Kidney (tissue), 14 donors: Measurements from ENCODE around the gene FBLN1. TPM values are rescaled to one million over a fixed set of nuclear protein-coding genes. Genes with fewer than 3 reads are reported as not detected.
A peak's percentile ranks its signal among the peaks of the same experiment; 100 is the strongest.

Source experiments
- DNase-seq, 5 donors: peaks; one replicate each; pipeline ENCODE4 v3.0.0-alpha.2; 2013 to 2020
- FAIRE-seq: peaks from 2 replicates; lab custom pipeline; 2012; peaks lifted over from hg19 to GRCh38; lab: Jason Lieb, UNC
- H3K27ac ChIP-seq, 2 donors: one replicate each; pipeline ENCODE4 v1.7.0; 2013; ENCODE audit warnings: low read depth in 2 of 2, low read length in 2 of 2, inconsistent platforms in 1 of 2
- H3K27me3 ChIP-seq: one replicate; pipeline ENCODE4 v1.7.1; 2013; ENCODE audit warnings: low read length, inconsistent platforms; ENCODE audit not compliant: control insufficient read depth, insufficient read depth
- H3K36me3 ChIP-seq, 3 donors: one replicate each; pipeline versions ENCODE4 v1.7.0 to v1.7.1; 2013; ENCODE audit warnings: low read length in 3 of 3, control low read depth in 1 of 3, inconsistent platforms in 1 of 3; ENCODE audit not compliant: insufficient read depth in 3 of 3, control insufficient read depth in 2 of 3
- H3K4me1 ChIP-seq, 3 donors: one replicate each; pipeline versions ENCODE4 v1.7.0 to v1.7.1; 2013; ENCODE audit warnings: low read length in 3 of 3, inconsistent platforms in 1 of 3, low read depth in 1 of 3; ENCODE audit not compliant: control insufficient read depth in 2 of 3, insufficient read depth in 2 of 3
- H3K4me3 ChIP-seq, 3 donors: one replicate each; pipeline versions ENCODE4 v1.7.0 to v1.8.1; 2013; ENCODE audit warnings: low read length in 3 of 3, control low read depth in 1 of 3, inconsistent platforms in 1 of 3
- H3K9ac ChIP-seq, 3 donors: one replicate each; pipeline versions ENCODE4 v1.7.0 to v1.7.1; 2013; ENCODE audit warnings: low read length in 3 of 3, control low read depth in 1 of 3, inconsistent platforms in 1 of 3
- H3K9me3 ChIP-seq, 3 donors: one replicate each; pipeline versions ENCODE4 v1.7.0 to v1.7.1; 2013; ENCODE audit warnings: low read length in 3 of 3, control low read depth in 1 of 3, inconsistent platforms in 1 of 3; ENCODE audit not compliant: control insufficient read depth in 2 of 3, insufficient read depth in 1 of 3
- CTCF ChIP-seq: IDR thresholded peaks from 3 replicates; pipeline ENCODE4 v1.5.1; 2012; ENCODE audit warnings: mild to moderate bottlenecking, moderate library complexity, borderline replicate concordance; ENCODE audit not compliant: insufficient read depth; ENCODE audit errors: extremely low read depth
- intact Hi-C: fragments of 100-400 bp; cut with DNase I; formaldehyde crosslinking; loops from one replicate; pipeline ENCODE4 v1.11.1; 2022
- polyA plus RNA-seq: library from polyadenylated mRNA; stranded (reverse); fragments of 350-450 nt; fragmentation: Illumina TruSeq; extraction: RNeasy Lipid Tissue Mini Kit (QIAGEN cat#74804); gene quantifications from one replicate; pipeline ENCODE4 v1.2.3, GENCODE V29; 2014; ENCODE audit warnings: low read depth, low replicate concordance; ENCODE audit not compliant: insufficient read depth
- total RNA-seq: library from RNA; stranded (reverse); fragmentation: NEBNext Ultra II Directional; extraction: Animal tissue kit (Norgen Biotek cat#: 25700); gene quantifications from one replicate; pipeline ENCODE4 v1.2.1, GENCODE V29; 2021
- donor health status: control.
- donor health status: control.
- donor health status: control.
- donor health status: control.
- donor health status: control.
- donor health status: DM: yes; HTN: yes; CAD: no.
- donor health status: Normal renal cell carcinoma (clear cell type).

Gene FBLN1
- total and polyA plus RNA-seq, 2 donors from 2014 or later: 23.3 to 105 TPM

GRCh38 chr22:45473626-45474237 is 29.0 kb upstream of the FBLN1 start:
- FAIRE-seq (no peak), DNase-seq (peak in 1 of 5 donors; percentile 19)
- no peak overlapping the region for H3K27ac ChIP-seq
- no peaks in the 10 kb centered on the region for H3K27me3 ChIP-seq
- no peaks in the 10 kb centered on the region for H3K36me3 ChIP-seq
- H3K9ac ChIP-seq: no peak overlapping the region
- intact Hi-C loops: no loop called here
- H3K9me3 ChIP-seq: no peaks in the 10 kb centered on the region
- TF ChIP-seq CTCF: no peak
- no peak overlapping the region for H3K4me3 ChIP-seq
- H3K4me1 ChIP-seq: peaks cover 0 to 3% (median 0%) of the 10 kb centered on the region in 3 donors

- no peak overlapping the region for H3K27ac ChIP-seq
- H3K27me3 ChIP-seq: no peaks in the 10 kb centered on the region
- TF ChIP-seq CTCF: no peak
- no peak for FAIRE-seq
- H3K4me3 ChIP-seq: no peak overlapping the region
- H3K9ac ChIP-seq: no peak overlapping the region
- intact Hi-C loops: no loop called here
- no peaks in the 10 kb centered on the region for H3K4me1 ChIP-seq
- no peaks in the 10 kb centered on the region for H3K36me3 ChIP-seq
- H3K9me3 ChIP-seq: no peaks in the 10 kb centered on the region
- peak in 4 of 5 donors; percentile 60 to 85 (median 74) for DNase-seq
These were observed 27.5 kb upstream of the FBLN1 start for GRCh38 chr22:45475063-45475747.

DNA sequence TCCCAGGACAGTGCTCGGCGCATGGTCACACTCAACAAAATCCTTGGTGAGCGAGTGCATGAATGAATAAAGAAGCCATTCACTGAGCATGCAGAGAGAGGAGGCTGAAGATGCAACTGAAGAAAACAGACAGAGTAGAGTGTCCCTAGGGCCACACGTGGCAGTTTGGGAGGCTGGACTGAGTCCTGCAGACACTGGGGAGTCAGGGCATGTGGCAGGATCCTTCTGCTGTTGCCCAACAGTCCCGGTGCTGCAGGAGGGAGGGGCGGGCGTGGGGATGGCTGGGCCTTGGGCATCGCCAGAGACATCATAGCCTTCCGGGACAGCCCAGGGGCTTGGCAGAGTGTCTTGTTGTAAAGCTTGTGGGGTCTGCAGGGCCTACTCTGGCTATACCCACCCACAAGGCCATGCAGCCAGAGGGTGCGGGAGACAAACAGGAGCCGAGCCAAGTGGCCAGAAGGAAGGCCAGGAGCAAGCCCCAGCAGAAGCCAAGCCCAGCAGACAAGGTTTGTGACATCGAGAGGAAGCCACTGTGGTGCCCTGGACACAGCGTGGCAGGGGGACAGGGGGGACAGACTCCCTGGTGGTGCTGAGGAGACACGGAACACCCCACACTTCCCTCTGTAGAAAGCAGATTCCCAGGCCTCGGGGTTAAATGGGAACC is 26.7 kb upstream of the FBLN1 start:
- Histone ChIP-seq H3K36me3 (no peaks in the 10 kb centered on the region), H3K27ac (no peak overlapping the region), H3K9ac (no peak overlapping the region), H3K9me3 (no peaks in the 10 kb centered on the region), H3K4me1 (no peaks in the 10 kb centered on the region), H3K4me3 (no peak overlapping the region), H3K27me3 (no peaks in the 10 kb centered on the region)
- TF ChIP-seq CTCF: no peak
- intact Hi-C loops: no loop called here
- no peak for FAIRE-seq
- DNase-seq: no peak
